Sigmoid colon (tissue), 4 donors: ENCODE results near the gene SPPL2B.

Experiments
- CTCF ChIP-seq, 4 experiments: fragments of 450-650 bp in 3 of 4; fragments of 200-600 bp in 1 of 4; IDR thresholded peaks; one replicate each; pipeline ENCODE4 v1.5.1; 2016 to 2019; ENCODE audit warnings: antibody characterized with exemption in 4 of 4, mild to moderate bottlenecking in 3 of 4, moderate library complexity in 2 of 4
- POLR2A ChIP-seq, 2 donors: fragments of 450-650 bp; IDR thresholded peaks; one replicate each; pipeline ENCODE4 v1.6.1; 2016; ENCODE audit warnings: antibody characterized with exemption in 2 of 2, mild to moderate bottlenecking in 2 of 2, moderate library complexity in 2 of 2
- POLR2AphosphoS5 ChIP-seq, 4 donors: sonication (generic); formaldehyde crosslinking; IDR thresholded peaks; one replicate each; pipeline ENCODE4 v1.6.1; 2017; ENCODE audit warnings: antibody characterized with exemption in 4 of 4

GRCh38 chr19:2394054-2394441 is 65.6 kb downstream of the SPPL2B start:
- TF ChIP-seq CTCF (IDR thresholded peaks at IDR 0.05) (no peak), POLR2AphosphoS5 (IDR thresholded peaks at IDR 0.05) (no peak), POLR2A (IDR thresholded peaks at IDR 0.05) (no peak)
